Endothelial cell of umbilical vein (primary cell): ENCODE results near the gene MICALL2. TPM values are rescaled to one million over a fixed set of nuclear protein-coding genes. Genes with fewer than 3 reads are reported as not detected.

Source experiments
- BruUV-seq: library from RNA; stranded (reverse); fragments of 400-500 nt; replicated peaks from 2 replicates; lab custom pipeline; 2021; lab: Mats Ljungman, UMichigan
- CTCF ChIA-PET: fragments of 300-600, 350-600 bp; sonication (Branson Sonifier 250); formaldehyde crosslinking; loops from one replicate; lab custom pipeline; 2021; ENCODE audit warnings: antibody characterized with exemption, inconsistent platforms; lab: Charles Lee
- POLR2A ChIA-PET: fragments of 300-600, 350-600 bp; sonication (Branson Sonifier 250); formaldehyde crosslinking; loops from one replicate; lab custom pipeline; 2021; ENCODE audit warnings: antibody characterized with exemption, inconsistent platforms; lab: Charles Lee
- DNase-seq: peaks from one replicate; pipeline ENCODE4 v3.0.0-alpha.2; 2011; ENCODE audit warnings: low read depth, low spot score
- FAIRE-seq: peaks from 2 replicates; lab custom pipeline; 2011; peaks lifted over from hg19 to GRCh38; lab: Jason Lieb, UNC
- H2AFZ ChIP-seq: 2 replicates; pipeline ENCODE4 v1.6.0; 2012; ENCODE audit warnings: low read depth, low read length, control low read depth, inconsistent platforms
- H3K27ac ChIP-seq: 2 replicates; pipeline ENCODE4 v1.5.1; 2011; ENCODE audit warnings: low read depth, mild to moderate bottlenecking, control low read depth, low read length, moderate library complexity; ENCODE audit not compliant: insufficient read depth
- H3K27me3 ChIP-seq, 2 experiments: 2 replicates each; pipeline versions ENCODE4 v1.6.0 to v1.6.1; 2011; ENCODE audit warnings: low read length in 2 of 2, mixed read lengths in 1 of 2; ENCODE audit not compliant: control insufficient read depth in 2 of 2, insufficient read depth in 2 of 2
- H3K36me3 ChIP-seq, 2 experiments: 2 replicates in 1 of 2; 3 replicates in 1 of 2; pipeline ENCODE4 v1.5.1; 2011; ENCODE audit warnings: low read length in 2 of 2, mild to moderate bottlenecking in 1 of 2, moderate library complexity in 1 of 2; ENCODE audit not compliant: control insufficient read depth in 2 of 2, insufficient read depth in 2 of 2; ENCODE audit errors: extremely low read depth in 1 of 2
- H3K4me1 ChIP-seq: 3 replicates; pipeline ENCODE4 v1.5.1; 2011; ENCODE audit warnings: mild to moderate bottlenecking, low read length; ENCODE audit not compliant: control insufficient read depth, insufficient read depth; ENCODE audit errors: extremely low read depth
- H3K4me2 ChIP-seq: 2 replicates; pipeline ENCODE4 v1.6.1; 2011; ENCODE audit warnings: low read length, control low read depth, mixed read lengths; ENCODE audit not compliant: insufficient read depth
- H3K4me3 ChIP-seq, 3 experiments: fragments of 200-600 bp in 1 of 3; sonication (generic), shearing (Covaris generic) in 1 of 3; replicated peaks in 1 of 3; 2 replicates each; pipeline ENCODE4 v1.5.1; 2011 to 2016; ENCODE audit warnings: control low read depth in 3 of 3, low read length in 3 of 3, mild to moderate bottlenecking in 2 of 3, inconsistent platforms in 1 of 3, low read depth in 1 of 3, moderate library complexity in 1 of 3; ENCODE audit not compliant: insufficient read depth in 1 of 3
- H3K79me2 ChIP-seq: 2 replicates; pipeline ENCODE4 v1.6.0; 2012; ENCODE audit warnings: low read length, inconsistent platforms; ENCODE audit not compliant: control insufficient read depth, insufficient read depth
- H3K9ac ChIP-seq: replicated peaks from 2 replicates; pipeline ENCODE3; 2011; ENCODE audit warnings: low read length, control low read depth; ENCODE audit not compliant: insufficient read depth; ENCODE audit errors: extremely low read depth
- H3K9me1 ChIP-seq: replicated peaks from 3 replicates; pipeline ENCODE4 v1.6.0; 2011; ENCODE audit warnings: mild to moderate bottlenecking, low read length; ENCODE audit not compliant: control insufficient read depth, insufficient read depth; ENCODE audit errors: extremely low read depth
- H3K9me3 ChIP-seq: replicated peaks from 2 replicates; pipeline ENCODE4 v1.5.1; 2012; ENCODE audit warnings: low read length, inconsistent platforms; ENCODE audit not compliant: control insufficient read depth, insufficient read depth
- H4K20me1 ChIP-seq: replicated peaks from 2 replicates; pipeline ENCODE3; 2011; ENCODE audit warnings: mild to moderate bottlenecking, low read length; ENCODE audit not compliant: control insufficient read depth, insufficient read depth; ENCODE audit errors: extremely low read depth
- EZH2 ChIP-seq: IDR thresholded peaks from 2 replicates; pipeline ENCODE4 v1.6.1; 2012; ENCODE audit warnings: borderline replicate concordance, low read depth, mild to moderate bottlenecking, moderate library complexity, low read length, inconsistent platforms; ENCODE audit not compliant: severe bottlenecking
- FOS ChIP-seq: IDR thresholded peaks from 2 replicates; pipeline ENCODE4 v1.6.1; 2011; ENCODE audit warnings: mild to moderate bottlenecking, low read length, moderate library complexity, borderline replicate concordance; ENCODE audit not compliant: insufficient read depth
- GATA2 ChIP-seq: IDR thresholded peaks from 2 replicates; pipeline ENCODE4 v1.7.0; 2011; ENCODE audit warnings: low read depth, mild to moderate bottlenecking, moderate library complexity, mixed read lengths, low read length; ENCODE audit not compliant: insufficient read length, insufficient read depth
- JUN ChIP-seq: IDR thresholded peaks from 2 replicates; pipeline ENCODE4 v1.6.1; 2011; ENCODE audit warnings: borderline replicate concordance, low read depth; ENCODE audit not compliant: insufficient read length, insufficient read depth
- MYC ChIP-seq: IDR thresholded peaks from one replicate; pipeline ENCODE4 v1.6.1; 2011; ENCODE audit warnings: mild to moderate bottlenecking, low read depth, low read length
- POLR2A ChIP-seq: IDR thresholded peaks from 2 replicates; pipeline ENCODE4 v1.6.1; 2012; ENCODE audit warnings: low read depth, mild to moderate bottlenecking, control low read depth, low read length
- POLR2AphosphoS5 ChIP-seq: IDR thresholded peaks from 2 replicates; pipeline ENCODE4 v1.6.1; 2012; ENCODE audit warnings: low read depth, mild to moderate bottlenecking, control low read depth, low read length, moderate library complexity; ENCODE audit not compliant: insufficient read depth
- dilution Hi-C: fragments of 300-500 bp; cut with MboI; formaldehyde crosslinking; loops from one replicate; pipeline ENCODE4 v1.15.0; 2019; ENCODE audit warnings: low sequenced_read_pairs; ENCODE audit not compliant: extremely low pct_ligation_motif_present
- intact Hi-C: fragments of 100-400 bp; cut with micrococcal nuclease; formaldehyde crosslinking; loops from one replicate; pipeline ENCODE4 v1.10.0; 2022
- polyA plus RNA-seq, 4 experiments: library from polyadenylated mRNA; depleted of rRNA in 3 of 4; stranded (reverse) in 3 of 4; unstranded in 1 of 4; fragments of >200 nt; gene quantifications; 2 replicates each; pipeline versions ENCODE4 v1.2.1 to v1.2.3, GENCODE V29; 2011 to 2012; ENCODE audit warnings: missing spikeins in 1 of 4
- total RNA-seq: library from RNA; stranded (reverse); gene quantifications from 2 replicates; pipeline ENCODE4 v1.2.3, GENCODE V29; 2021
- TF ChIP-seq, protein P1 (sequence below), 2 donors: IDR thresholded peaks; 1 replicate in 1 of 2; 2 replicates in 1 of 2; pipeline ENCODE4 v1.5.1; 2011; ENCODE audit warnings: low read length in 2 of 2, mild to moderate bottlenecking in 2 of 2, moderate library complexity in 2 of 2, control low read depth in 1 of 2, inconsistent platforms in 1 of 2, low read depth in 1 of 2; ENCODE audit not compliant: insufficient read depth in 1 of 2; ENCODE audit errors: extremely low read depth in 1 of 2

MICALL2 gene
- total and polyA plus RNA-seq, 2 donors (not counting 3 experiments of a cell fraction or from before 2014, with no cell fraction given): 29.8 to 46.3 TPM

DNA sequence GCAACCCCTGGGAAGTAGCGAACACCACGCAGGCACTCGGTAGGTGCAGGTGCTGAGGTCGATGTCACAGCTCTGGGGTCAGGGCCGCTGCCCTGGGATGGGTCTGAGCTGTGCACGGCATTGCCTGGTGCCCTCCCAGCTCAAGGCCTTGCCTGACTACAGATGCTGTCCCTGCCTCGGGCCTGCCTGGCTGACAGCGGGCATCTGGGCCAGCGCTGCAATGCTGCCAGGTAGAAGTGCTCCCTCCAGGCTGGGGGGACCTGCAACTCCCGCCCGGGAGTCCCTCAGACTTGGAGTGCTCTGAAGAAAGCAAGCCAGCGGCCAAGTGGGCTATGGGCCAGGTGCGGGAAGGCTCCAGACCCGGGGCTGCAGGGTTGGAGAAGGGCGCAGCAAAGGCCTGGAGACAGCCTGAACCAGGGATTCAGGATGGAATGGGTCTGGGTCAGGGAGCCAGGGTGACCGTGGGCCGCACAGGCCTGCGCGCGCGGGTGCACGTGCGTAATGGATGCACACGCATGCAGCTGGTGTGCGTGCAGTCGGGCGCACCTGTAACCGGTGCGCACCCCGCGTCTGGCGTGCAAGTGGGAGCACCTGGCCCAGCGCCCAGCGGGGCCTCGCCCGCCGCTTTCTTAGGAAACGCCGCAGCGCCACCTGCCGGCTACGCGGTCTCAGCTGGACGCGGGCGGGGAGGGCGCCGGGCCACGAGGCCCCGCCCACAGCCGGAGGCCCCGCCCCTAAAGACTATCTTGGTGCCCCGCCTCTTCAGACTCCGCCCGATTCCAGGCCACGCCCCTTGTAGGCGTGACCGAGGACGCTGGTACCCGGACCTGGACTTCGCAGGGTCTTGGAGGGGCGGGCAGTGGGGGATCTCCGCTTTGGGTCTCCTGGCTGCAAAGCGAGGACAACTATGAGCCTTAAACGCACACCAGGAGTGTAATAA is 46.7 kb downstream of the MICALL2 start:
- intact Hi-C loops (loop anchor here (1.0 kb wide), 2 partner anchors 187 to 218 kb away; no protein-coding TSS in a partner anchor), dilution Hi-C loops (no loop called here)
- H3K9me1 ChIP-seq: no peaks in the 10 kb centered on the region
- H3K27me3 ChIP-seq: no peaks in the 10 kb centered on the region
- peak; percentile 89 for DNase-seq
- POLR2A ChIA-PET: interaction anchor here (0.6 to 0.7 kb wide), 2 partner anchors 19 to 30 kb away, joined by 3 to 4 read pairs; no protein-coding TSS in a partner anchor
- H3K9me3 ChIP-seq: no peaks in the 10 kb centered on the region
- no peaks in the 10 kb centered on the region for H3K79me2 ChIP-seq
- no peak for TF ChIP-seq JUN
- no peak for TF ChIP-seq FOS
- TF ChIP-seq POLR2A: no peak
- TF ChIP-seq POLR2AphosphoS5: peak; percentile 58
- no peak for TF ChIP-seq GATA2
- TF ChIP-seq, protein P1, sequence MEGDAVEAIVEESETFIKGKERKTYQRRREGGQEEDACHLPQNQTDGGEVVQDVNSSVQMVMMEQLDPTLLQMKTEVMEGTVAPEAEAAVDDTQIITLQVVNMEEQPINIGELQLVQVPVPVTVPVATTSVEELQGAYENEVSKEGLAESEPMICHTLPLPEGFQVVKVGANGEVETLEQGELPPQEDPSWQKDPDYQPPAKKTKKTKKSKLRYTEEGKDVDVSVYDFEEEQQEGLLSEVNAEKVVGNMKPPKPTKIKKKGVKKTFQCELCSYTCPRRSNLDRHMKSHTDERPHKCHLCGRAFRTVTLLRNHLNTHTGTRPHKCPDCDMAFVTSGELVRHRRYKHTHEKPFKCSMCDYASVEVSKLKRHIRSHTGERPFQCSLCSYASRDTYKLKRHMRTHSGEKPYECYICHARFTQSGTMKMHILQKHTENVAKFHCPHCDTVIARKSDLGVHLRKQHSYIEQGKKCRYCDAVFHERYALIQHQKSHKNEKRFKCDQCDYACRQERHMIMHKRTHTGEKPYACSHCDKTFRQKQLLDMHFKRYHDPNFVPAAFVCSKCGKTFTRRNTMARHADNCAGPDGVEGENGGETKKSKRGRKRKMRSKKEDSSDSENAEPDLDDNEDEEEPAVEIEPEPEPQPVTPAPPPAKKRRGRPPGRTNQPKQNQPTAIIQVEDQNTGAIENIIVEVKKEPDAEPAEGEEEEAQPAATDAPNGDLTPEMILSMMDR (IDR thresholded peaks at IDR 0.05; ENCODE audit: extremely low read depth in 1 of 2, insufficient read depth in 1 of 2, low read depth in 1 of 2, low read length in 2 of 2): peak; percentile 85 to 86
- TF ChIP-seq EZH2: peak; percentile 47
- TF ChIP-seq MYC: no peak
- CTCF ChIA-PET: interaction anchor here (0.6 to 1.6 kb wide), 21 partner anchors 9 to 219 kb away, joined by 3 to 30 read pairs (median 3); no protein-coding TSS in a partner anchor
- no peak overlapping the region for H3K9ac ChIP-seq
- no TSS peak for BruUV-seq
- no peaks in the 10 kb centered on the region for H3K36me3 ChIP-seq
- no peak overlapping the region for H3K27ac ChIP-seq
- peak; percentile 90 for FAIRE-seq
- no peaks in the 10 kb centered on the region for H4K20me1 ChIP-seq
- H2AFZ ChIP-seq: peak overlapping the region; percentile 59
- no peak overlapping the region for H3K4me3 ChIP-seq
- H3K4me1 ChIP-seq: no peaks in the 10 kb centered on the region
- H3K4me2 ChIP-seq: no peak overlapping the region
